ENCODE measurements around the gene RTP5. TPM values are rescaled to one million over a fixed set of nuclear protein-coding genes. Genes with fewer than 3 reads are reported as not detected.

RTP5 gene
- total and polyA plus RNA-seq, 2 donors (not counting 1 experiment from before 2014, with no cell fraction given) = not detected

DNA sequence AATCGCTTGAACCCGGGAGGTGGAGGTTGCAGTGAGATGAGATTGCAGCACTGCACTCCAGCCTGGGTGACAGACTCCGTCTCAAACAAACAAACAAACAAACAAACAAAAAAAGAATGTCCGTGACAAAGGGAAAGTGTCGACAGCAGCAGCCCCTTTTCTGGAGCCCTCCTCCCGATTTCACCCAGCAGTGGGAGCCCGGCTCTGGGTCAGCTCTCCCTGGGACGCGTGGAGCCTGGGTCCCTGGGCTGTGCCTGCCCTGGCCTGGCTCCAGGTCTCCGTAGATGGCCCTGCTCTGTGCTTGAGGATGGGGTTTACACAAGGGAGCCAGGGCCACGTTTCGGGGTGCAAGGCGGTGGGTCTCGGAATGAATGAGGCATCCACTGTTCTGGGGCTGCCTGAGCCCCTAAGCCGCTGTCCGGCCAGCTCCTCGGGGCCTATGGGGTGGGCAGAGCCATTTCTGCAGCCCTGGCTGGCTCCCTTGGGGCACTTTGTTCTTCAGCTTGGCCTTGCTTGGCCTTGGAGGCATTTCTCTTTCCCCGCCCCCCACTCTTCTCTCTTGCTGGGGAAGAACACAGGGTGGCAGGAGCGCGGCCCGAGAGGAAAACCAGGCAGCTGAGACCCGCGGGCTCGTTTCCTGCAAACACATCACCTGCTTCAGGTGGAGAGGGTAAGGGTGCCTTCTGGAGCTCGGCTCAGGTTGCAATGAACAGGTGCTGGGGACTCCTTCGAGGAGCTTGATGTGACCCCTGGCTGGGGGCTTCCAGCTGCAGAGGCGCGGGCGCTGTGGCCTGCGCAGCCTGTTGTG, 29.1 kb downstream of the RTP5 start:
- no peak overlapping the region for H3K27ac Mint-ChIP-seq
- peaks cover 13% of the 10 kb centered on the region for H3K4me1 Mint-ChIP-seq
- no peak for ATAC-seq (ENCODE audit: low read depth)
- Histone ChIP-seq H2AFZ (ENCODE audit: insufficient read depth, low read depth, low read length, poor library complexity, severe bottlenecking) (no peak overlapping the region), H3K4me3 (ENCODE audit: control extremely low read depth in 1 of 5, extremely low read depth in 1 of 5, insufficient read depth in 1 of 5, low read depth in 2 of 5, low read length in 4 of 5) (no peak overlapping the region), H3K79me2 (ENCODE audit: control insufficient read depth, insufficient read depth, low read length) (peaks cover 41% of the 10 kb centered on the region), H3K27me3 (replicated peaks in 1 of 4; ENCODE audit: control extremely low read depth in 1 of 4, control insufficient read depth in 3 of 4, insufficient read depth in 4 of 4, low read length in 3 of 4) (no peaks in the 10 kb centered on the region), H3K27ac (ENCODE audit: low read length in 2 of 2) (no peak overlapping the region), H3K9ac (ENCODE audit: low read length) (no peak overlapping the region), H3K9me3 (ENCODE audit: control extremely low read depth in 1 of 3, control insufficient read depth in 2 of 3, insufficient read depth in 1 of 3, low read length in 2 of 3) (no peaks in the 10 kb centered on the region), H3K4me2 (replicated peaks; ENCODE audit: low read depth, low read length, poor library complexity, severe bottlenecking) (no peak overlapping the region), H3K36me3 (replicated peaks in 1 of 2; ENCODE audit: control extremely low read depth in 1 of 2, control insufficient read depth in 1 of 2, extremely low read depth in 1 of 2, insufficient read depth in 2 of 2, low read length in 1 of 2) (peaks cover 0 to 6% of the 10 kb centered on the region in 2 experiments), H4K20me1 (ENCODE audit: control insufficient read depth, insufficient read depth, low read length, poor library complexity, severe bottlenecking) (peaks cover 45% of the 10 kb centered on the region), H3K4me1 (ENCODE audit: control insufficient read depth in 2 of 2, insufficient read depth in 2 of 2, low read length in 2 of 2) (peaks cover 0 to 6% of the 10 kb centered on the region in 2 donors)
- no peak overlapping the region for H3K4me3 Mint-ChIP-seq
- no peaks in the 10 kb centered on the region for H3K27me3 Mint-ChIP-seq
- no peak for DNase-seq
- intact Hi-C loops (cut with micrococcal nuclease) = no loop called here
- ChIA-PET POLR2A (interaction anchor here (0.6 to 0.7 kb wide), 2 partner anchors 12 to 20 kb away, joined by 3 to 4 read pairs; no protein-coding TSS in a partner anchor), CTCF (no interaction called here)
- H3K9me3 Mint-ChIP-seq (ENCODE audit: insufficient read depth) = no peaks in the 10 kb centered on the region
- TF ChIP-seq, protein P1, sequence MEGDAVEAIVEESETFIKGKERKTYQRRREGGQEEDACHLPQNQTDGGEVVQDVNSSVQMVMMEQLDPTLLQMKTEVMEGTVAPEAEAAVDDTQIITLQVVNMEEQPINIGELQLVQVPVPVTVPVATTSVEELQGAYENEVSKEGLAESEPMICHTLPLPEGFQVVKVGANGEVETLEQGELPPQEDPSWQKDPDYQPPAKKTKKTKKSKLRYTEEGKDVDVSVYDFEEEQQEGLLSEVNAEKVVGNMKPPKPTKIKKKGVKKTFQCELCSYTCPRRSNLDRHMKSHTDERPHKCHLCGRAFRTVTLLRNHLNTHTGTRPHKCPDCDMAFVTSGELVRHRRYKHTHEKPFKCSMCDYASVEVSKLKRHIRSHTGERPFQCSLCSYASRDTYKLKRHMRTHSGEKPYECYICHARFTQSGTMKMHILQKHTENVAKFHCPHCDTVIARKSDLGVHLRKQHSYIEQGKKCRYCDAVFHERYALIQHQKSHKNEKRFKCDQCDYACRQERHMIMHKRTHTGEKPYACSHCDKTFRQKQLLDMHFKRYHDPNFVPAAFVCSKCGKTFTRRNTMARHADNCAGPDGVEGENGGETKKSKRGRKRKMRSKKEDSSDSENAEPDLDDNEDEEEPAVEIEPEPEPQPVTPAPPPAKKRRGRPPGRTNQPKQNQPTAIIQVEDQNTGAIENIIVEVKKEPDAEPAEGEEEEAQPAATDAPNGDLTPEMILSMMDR (IDR thresholded peaks at IDR 0.05) = no peak
- no peak for TF ChIP-seq EZH2 (IDR thresholded peaks at IDR 0.05; ENCODE audit: borderline replicate concordance, insufficient read depth, low read depth, low read length, poor library complexity, severe bottlenecking)
- WGBS (ENCODE audit: insufficient coverage) = 95% methylated on average over 28 of the region's 30 CpGs

Data from B cell (primary cell).